ENCODE measurements around the gene TRAPPC3L. TPM values are rescaled to one million over a fixed set of nuclear protein-coding genes. Genes with fewer than 3 reads are reported as not detected.
A peak's percentile ranks its signal among the peaks of the same experiment; 100 is the strongest.

TRAPPC3L gene
- total RNA-seq, 4 donors from 2014 or later, result not detected

DNA sequence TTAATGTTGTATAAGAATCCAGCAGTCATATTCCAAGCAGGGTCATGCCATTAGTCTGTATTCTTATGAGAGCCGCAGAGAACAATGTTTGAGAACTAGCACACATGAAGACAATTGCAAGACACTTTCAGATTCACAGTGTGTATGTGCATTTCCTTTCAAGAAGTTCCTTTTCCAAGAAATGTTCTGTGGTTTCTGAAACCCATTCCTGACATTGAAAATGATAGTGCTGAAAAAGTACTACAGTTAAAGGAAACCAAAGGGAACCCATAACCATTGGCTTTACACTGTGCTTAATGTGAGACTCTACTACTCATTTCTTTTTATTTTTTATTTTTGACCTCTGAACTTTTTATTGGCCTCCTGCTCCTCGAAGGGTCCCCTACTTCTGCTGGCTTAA is 88.6 kb downstream of the TRAPPC3L start:
- no peaks in the 10 kb centered on the region for H3K36me3 ChIP-seq
- no peaks in the 10 kb centered on the region for H3K4me1 ChIP-seq
- H3K4me3 ChIP-seq, result no peak overlapping the region
- H3K27me3 ChIP-seq, result no peaks in the 10 kb centered on the region
- H3K27ac ChIP-seq, result no peak overlapping the region
- H3K9me3 ChIP-seq, result no peaks in the 10 kb centered on the region
- TF ChIP-seq, protein P1, sequence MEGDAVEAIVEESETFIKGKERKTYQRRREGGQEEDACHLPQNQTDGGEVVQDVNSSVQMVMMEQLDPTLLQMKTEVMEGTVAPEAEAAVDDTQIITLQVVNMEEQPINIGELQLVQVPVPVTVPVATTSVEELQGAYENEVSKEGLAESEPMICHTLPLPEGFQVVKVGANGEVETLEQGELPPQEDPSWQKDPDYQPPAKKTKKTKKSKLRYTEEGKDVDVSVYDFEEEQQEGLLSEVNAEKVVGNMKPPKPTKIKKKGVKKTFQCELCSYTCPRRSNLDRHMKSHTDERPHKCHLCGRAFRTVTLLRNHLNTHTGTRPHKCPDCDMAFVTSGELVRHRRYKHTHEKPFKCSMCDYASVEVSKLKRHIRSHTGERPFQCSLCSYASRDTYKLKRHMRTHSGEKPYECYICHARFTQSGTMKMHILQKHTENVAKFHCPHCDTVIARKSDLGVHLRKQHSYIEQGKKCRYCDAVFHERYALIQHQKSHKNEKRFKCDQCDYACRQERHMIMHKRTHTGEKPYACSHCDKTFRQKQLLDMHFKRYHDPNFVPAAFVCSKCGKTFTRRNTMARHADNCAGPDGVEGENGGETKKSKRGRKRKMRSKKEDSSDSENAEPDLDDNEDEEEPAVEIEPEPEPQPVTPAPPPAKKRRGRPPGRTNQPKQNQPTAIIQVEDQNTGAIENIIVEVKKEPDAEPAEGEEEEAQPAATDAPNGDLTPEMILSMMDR (IDR thresholded peaks at IDR 0.05), result no peak
- TF ChIP-seq POLR2A (IDR thresholded peaks at IDR 0.05), result no peak
- no peak for DNase-seq

GRCh38 chr6:116456106-116456505 is 89.4 kb downstream of the TRAPPC3L start:
- H3K4me1 ChIP-seq, result no peaks in the 10 kb centered on the region
- no peak overlapping the region for H3K4me3 ChIP-seq
- no peaks in the 10 kb centered on the region for H3K36me3 ChIP-seq
- TF ChIP-seq, protein P1 (IDR thresholded peaks at IDR 0.05), result no peak
- TF ChIP-seq POLR2A (IDR thresholded peaks at IDR 0.05), result no peak
- no peak for DNase-seq
- H3K27ac ChIP-seq, result no peak overlapping the region
- no peaks in the 10 kb centered on the region for H3K27me3 ChIP-seq
- no peaks in the 10 kb centered on the region for H3K9me3 ChIP-seq

GRCh38 chr6:116452531-116452930 is 93.0 kb downstream of the TRAPPC3L start:
- Histone ChIP-seq H3K27ac (no peak overlapping the region), H3K9me3 (no peaks in the 10 kb centered on the region), H3K27me3 (no peaks in the 10 kb centered on the region), H3K36me3 (no peaks in the 10 kb centered on the region), H3K4me1 (no peaks in the 10 kb centered on the region), H3K4me3 (no peak overlapping the region)
- DNase-seq, result no peak
- TF ChIP-seq, protein P1 (IDR thresholded peaks at IDR 0.05), result no peak
- no peak for TF ChIP-seq POLR2A (IDR thresholded peaks at IDR 0.05)

DNA sequence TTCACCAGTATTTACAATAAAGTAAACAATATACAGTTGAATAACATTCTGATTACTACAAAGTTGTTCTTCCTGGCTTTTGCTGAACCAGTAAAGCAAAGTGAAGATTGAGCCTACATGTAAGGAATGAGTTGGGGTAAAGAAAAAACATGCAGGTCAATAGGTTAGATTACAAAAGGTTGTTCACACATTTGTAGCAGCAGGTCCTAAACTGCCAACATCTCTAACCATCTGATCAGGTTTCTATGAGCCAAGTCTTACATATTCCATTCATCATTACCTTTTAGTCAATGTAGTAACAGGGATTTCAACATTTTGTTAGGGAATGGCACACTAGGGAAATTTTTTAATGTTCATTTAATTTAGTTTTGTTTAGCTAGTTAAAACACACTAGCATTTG is 93.6 kb downstream of the TRAPPC3L start:
- TF ChIP-seq, protein P1 (IDR thresholded peaks at IDR 0.05), result no peak
- TF ChIP-seq POLR2A (IDR thresholded peaks at IDR 0.05), result no peak
- Histone ChIP-seq H3K27ac (no peak overlapping the region), H3K27me3 (no peaks in the 10 kb centered on the region), H3K36me3 (no peaks in the 10 kb centered on the region), H3K9me3 (no peaks in the 10 kb centered on the region), H3K4me1 (no peaks in the 10 kb centered on the region), H3K4me3 (no peak overlapping the region)
- no peak for DNase-seq

DNA sequence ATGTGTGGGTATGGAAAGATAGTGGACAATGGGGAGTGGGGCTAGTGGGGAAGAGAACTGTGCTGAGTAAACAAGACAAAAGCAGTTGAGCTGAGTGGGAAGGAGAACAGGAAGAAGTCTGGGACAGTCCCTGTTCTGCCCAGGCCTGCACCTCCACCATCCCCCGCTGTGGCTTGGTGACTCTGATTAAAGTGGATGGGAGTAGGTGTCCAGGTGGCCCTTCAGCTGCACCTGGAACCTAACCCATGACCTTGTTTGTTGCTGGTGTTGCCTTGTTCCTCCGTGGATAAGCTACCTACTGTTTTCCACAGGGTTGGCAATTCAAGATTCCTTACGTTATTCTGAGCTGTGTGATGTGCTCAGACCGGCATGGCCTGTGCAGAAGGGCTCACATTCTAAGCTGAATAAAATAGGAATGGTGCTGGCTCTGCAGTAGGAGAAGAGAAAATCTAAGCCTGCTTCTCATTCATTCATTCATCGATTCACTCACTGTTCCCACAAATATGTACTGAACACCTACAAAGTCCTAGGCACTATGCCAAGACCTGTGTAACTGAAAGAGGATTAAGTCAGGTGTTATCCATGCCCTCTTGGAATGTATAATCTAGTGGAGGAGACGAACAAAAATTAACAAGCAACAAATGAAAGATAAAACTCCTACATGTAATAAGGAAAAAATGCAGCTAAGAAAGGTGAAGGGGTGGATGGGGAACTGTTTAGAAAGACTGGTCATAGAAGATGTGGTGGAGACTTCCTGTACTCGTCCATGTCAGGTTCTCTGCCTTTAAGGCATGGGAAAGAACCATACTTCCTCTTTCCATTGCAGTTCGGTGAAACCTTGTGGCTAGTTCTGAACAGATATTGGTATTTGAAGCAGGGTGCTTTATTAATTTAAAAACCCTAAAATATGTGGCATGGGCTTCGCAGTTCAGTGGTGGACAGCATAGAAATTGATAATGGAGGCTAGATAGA is 94.4 kb downstream of the TRAPPC3L start:
- Histone ChIP-seq H3K9me3 (no peaks in the 10 kb centered on the region), H3K27ac (peak overlapping the region in 1 of 4 donors; percentile 34), H3K4me3 (no peak overlapping the region), H3K4me1 (no peaks in the 10 kb centered on the region), H3K36me3 (no peaks in the 10 kb centered on the region), H3K27me3 (no peaks in the 10 kb centered on the region)
- peak in 1 of 3 donors; percentile 47 for DNase-seq
- TF ChIP-seq, protein P1 (IDR thresholded peaks at IDR 0.05), result no peak
- no peak for TF ChIP-seq POLR2A (IDR thresholded peaks at IDR 0.05)
